NAMALWA (cell line): ENCODE results near the gene OR5AC2.

Source experiments
- DNase-seq: peaks from one replicate; pipeline ENCODE4 v3.0.0-alpha.2; 2015; ENCODE audit warnings: low spot score

OR5AC2 gene

GRCh38 chr3:98086873-98087272 is at the start of gene OR5AC2:
Gene OR5AC2 (plus strand): TSS chr3:98087173. CDS start chr3:98087173, 0 bp downstream.
- no peak for DNase-seq

GRCh38 chr3:98038286-98038685 is 48.7 kb upstream of the OR5AC2 start:
- no peak for DNase-seq

GRCh38 chr3:98038876-98039275 is 48.1 kb upstream of the OR5AC2 start:
- DNase-seq: no peak

GRCh38 chr3:98039322-98040024 is 47.5 kb upstream of the OR5AC2 start:
- peak; percentile 94 for DNase-seq

- DNase-seq: no peak
These were observed 45.6 kb upstream of the OR5AC2 start for GRCh38 chr3:98041350-98041749.

- no peak for DNase-seq
These were observed 38.4 kb upstream of the OR5AC2 start for GRCh38 chr3:98048586-98048985.

- no peak for DNase-seq
These were observed 37.7 kb upstream of the OR5AC2 start for GRCh38 chr3:98049271-98049670.

GRCh38 chr3:98056035-98056434 is 30.9 kb upstream of the OR5AC2 start:
- no peak for DNase-seq

- DNase-seq: no peak
These were observed 29.3 kb upstream of the OR5AC2 start for GRCh38 chr3:98057631-98058030.

- no peak for DNase-seq
These were observed 28.6 kb upstream of the OR5AC2 start for GRCh38 chr3:98058244-98058960.

GRCh38 chr3:98068824-98069223 is 18.1 kb upstream of the OR5AC2 start:
- DNase-seq: peak; percentile 12

- DNase-seq: no peak
These were observed 16.1 kb upstream of the OR5AC2 start for GRCh38 chr3:98070840-98071239.

- DNase-seq: no peak
These were observed 13.5 kb upstream of the OR5AC2 start for GRCh38 chr3:98073486-98073885.

- DNase-seq: no peak
These were observed 8.9 kb downstream of the OR5AC2 start for GRCh38 chr3:98095882-98096281.

- no peak for DNase-seq
These were observed 12.9 kb downstream of the OR5AC2 start for GRCh38 chr3:98099848-98100247.

- no peak for DNase-seq
These were observed 21.2 kb downstream of the OR5AC2 start for GRCh38 chr3:98108162-98108561.

- no peak for DNase-seq
These were observed 23.0 kb downstream of the OR5AC2 start for GRCh38 chr3:98109807-98110549.

- DNase-seq: no peak
These were observed 23.6 kb downstream of the OR5AC2 start for GRCh38 chr3:98110550-98110908.

GRCh38 chr3:98114264-98114663 is 27.3 kb downstream of the OR5AC2 start:
- DNase-seq: peak; percentile 3

- no peak for DNase-seq
These were observed 28.7 kb downstream of the OR5AC2 start for GRCh38 chr3:98115717-98116116.

- no peak for DNase-seq
These were observed 43.4 kb downstream of the OR5AC2 start, which contains the start of gene OR5H1 for GRCh38 chr3:98130421-98130820. Gene OR5H1 (plus strand): TSS chr3:98130721. CDS start chr3:98132698, 1,977 bp downstream.

- no peak for DNase-seq
These were observed 49.7 kb downstream of the OR5AC2 start for GRCh38 chr3:98136631-98137030.
